Thoracic aorta (tissue), 2 donors: Measurements from ENCODE around the gene MPZL2. TPM values are rescaled to one million over a fixed set of nuclear protein-coding genes. Genes with fewer than 3 reads are reported as not detected.

Source experiments
- ATAC-seq: fragments of 150-250 bp; one replicate; pipeline ENCODE4 v1.8.0; 2017; ENCODE audit warnings: low read depth; ENCODE audit not compliant: insufficient number of reproducible peaks, low FRiP score
- DNase-seq: peaks from one replicate; pipeline ENCODE4 v3.0.0-alpha.2; 2020; ENCODE audit warnings: low spot score
- H3K27ac ChIP-seq, 2 donors: fragments of 200-600 bp; sonication (generic); 1 replicate in 1 of 2; 2 replicates in 1 of 2; pipeline ENCODE4 v1.5.1; 2016; ENCODE audit warnings: mild to moderate bottlenecking in 2 of 2, moderate library complexity in 2 of 2
- H3K27me3 ChIP-seq: fragments of 200-600 bp; sonication (generic); replicated peaks from 2 replicates; pipeline ENCODE4 v1.6.0; 2016; ENCODE audit warnings: mild to moderate bottlenecking; ENCODE audit not compliant: insufficient read depth
- H3K36me3 ChIP-seq: fragments of 200-600 bp; sonication (generic); one replicate; pipeline ENCODE4 v1.5.1; 2016
- H3K4me1 ChIP-seq, 2 donors: fragments of 200-600 bp; sonication (generic); 1 replicate in 1 of 2; 2 replicates in 1 of 2; pipeline versions ENCODE4 v1.5.1 to v1.6.0; 2016; ENCODE audit warnings: low read depth in 2 of 2, mild to moderate bottlenecking in 1 of 2; ENCODE audit not compliant: control insufficient read depth in 1 of 2
- H3K4me3 ChIP-seq: fragments of 200-600 bp; sonication (generic); 2 replicates; pipeline ENCODE4 v1.5.1; 2016; ENCODE audit warnings: mild to moderate bottlenecking
- H3K9me3 ChIP-seq: fragments of 200-600 bp; sonication (generic); 2 replicates; pipeline ENCODE4 v1.5.1; 2016
- CTCF ChIP-seq: fragments of 200-600 bp; sonication (generic); IDR thresholded peaks from one replicate; pipeline ENCODE4 v1.5.1; 2019; ENCODE audit warnings: antibody characterized with exemption
- total RNA-seq, 2 donors: library from RNA; depleted of rRNA; stranded (reverse); fragments of >200 nt; gene quantifications; one replicate each; pipeline versions ENCODE4 v1.1.0 to v1.2.3, GENCODE V29; 2016

MPZL2 gene
- total RNA-seq, 2 donors from 2014 or later: 18.3 to 58.1 TPM

GRCh38 chr11:118252688-118253087 is 11.4 kb downstream of the MPZL2 start:
- Histone ChIP-seq H3K27me3 (no peaks in the 10 kb centered on the region), H3K4me1 (peaks cover 0 to 3% of the 10 kb centered on the region in 2 donors), H3K9me3 (no peaks in the 10 kb centered on the region), H3K4me3 (peak overlapping the region; percentile 76), H3K36me3 (no peaks in the 10 kb centered on the region), H3K27ac (no peak overlapping the region)
- no peak for TF ChIP-seq CTCF
- no peak for ATAC-seq
- DNase-seq: no peak

GRCh38 chr11:118251858-118252652 is 12.0 kb downstream of the MPZL2 start, which contains the start of gene MPZL3:
Gene MPZL3 (minus strand): TSS chr11:118252365. CDS start chr11:118252294, 71 bp downstream.
- H3K27me3 ChIP-seq: no peaks in the 10 kb centered on the region
- peak within 1 kb of the TSS; percentile 76 for H3K4me3 ChIP-seq
- H3K9me3 ChIP-seq: no peaks in the 10 kb centered on the region
- no peaks in the 10 kb centered on the region for H3K36me3 ChIP-seq
- H3K27ac ChIP-seq: peak within 1 kb of the TSS in 1 of 2 donors; percentile 32
- ATAC-seq (no peak), DNase-seq (no peak)
- peaks cover 0 to 3% of the 10 kb centered on the region in 2 donors for H3K4me1 ChIP-seq
- no peak for TF ChIP-seq CTCF

GRCh38 chr11:118247041-118247440 is 17.1 kb downstream of the MPZL2 start:
- no peak overlapping the region for H3K27ac ChIP-seq
- DNase-seq (no peak), ATAC-seq (no peak)
- H3K36me3 ChIP-seq: no peaks in the 10 kb centered on the region
- no peaks in the 10 kb centered on the region for H3K27me3 ChIP-seq
- no peak for TF ChIP-seq CTCF
- H3K4me1 ChIP-seq: peaks cover 0 to under 1% of the 10 kb centered on the region in 2 donors
- H3K4me3 ChIP-seq: no peak overlapping the region
- no peaks in the 10 kb centered on the region for H3K9me3 ChIP-seq

- no peaks in the 10 kb centered on the region for H3K27me3 ChIP-seq
- DNase-seq: no peak
- no peak overlapping the region for H3K27ac ChIP-seq
- no peak overlapping the region for H3K4me3 ChIP-seq
- TF ChIP-seq CTCF: no peak
- H3K9me3 ChIP-seq: no peaks in the 10 kb centered on the region
- no peak for ATAC-seq
- no peaks in the 10 kb centered on the region for H3K4me1 ChIP-seq
- H3K36me3 ChIP-seq: no peaks in the 10 kb centered on the region
Measured at GRCh38 chr11:118245936-118246562, 18.0 kb downstream of the MPZL2 start.

DNA sequence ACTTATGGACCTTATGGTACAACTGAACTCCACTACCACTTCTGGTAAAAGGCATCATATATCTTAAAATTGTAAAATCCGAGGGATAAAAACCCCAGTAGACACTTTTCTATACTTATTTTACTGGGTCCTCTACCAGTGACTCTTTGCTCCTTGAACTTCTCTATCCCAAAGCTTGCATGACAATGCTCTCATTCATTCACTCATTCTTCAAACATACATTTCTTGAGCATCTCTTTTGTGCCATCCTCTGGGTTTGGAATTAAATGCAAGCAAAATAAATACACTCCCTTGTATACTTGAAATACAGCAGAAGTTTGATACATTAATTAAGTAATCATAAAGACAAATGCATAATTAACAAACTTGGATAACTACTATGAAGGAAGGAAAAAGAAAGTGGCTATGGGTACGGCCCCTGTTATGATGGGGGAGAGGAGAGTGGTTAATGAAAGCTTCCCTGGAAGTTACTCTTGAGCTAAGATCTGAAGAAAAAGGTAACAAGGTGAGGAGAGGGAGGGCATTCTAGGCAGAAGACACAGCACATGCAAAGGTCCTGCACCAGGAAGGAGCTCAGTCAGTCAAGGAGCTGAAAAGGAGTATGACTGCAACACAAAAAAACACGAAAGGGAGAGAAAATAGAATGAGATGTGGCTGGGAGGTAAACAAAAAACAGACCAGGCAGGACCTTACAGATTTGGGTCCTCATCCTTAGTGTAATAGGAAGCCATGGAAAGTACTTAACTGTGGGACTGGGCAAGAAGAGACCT is 19.9 kb downstream of the MPZL2 start:
- DNase-seq (no peak), ATAC-seq (no peak)
- no peak overlapping the region for H3K4me3 ChIP-seq
- no peak for TF ChIP-seq CTCF
- no peak overlapping the region for H3K27ac ChIP-seq
- H3K9me3 ChIP-seq: no peaks in the 10 kb centered on the region
- H3K27me3 ChIP-seq: no peaks in the 10 kb centered on the region
- H3K36me3 ChIP-seq: no peaks in the 10 kb centered on the region
- no peaks in the 10 kb centered on the region for H3K4me1 ChIP-seq
